ENCODE data around the gene MTFR1L. TPM values are rescaled to one million over a fixed set of nuclear protein-coding genes. Genes with fewer than 3 reads are reported as not detected.
A peak's percentile ranks its signal among the peaks of the same experiment; 100 is the strongest.

The MTFR1L gene
- total RNA-seq, 1 donor from 2014 or later = 41.4 TPM

DNA sequence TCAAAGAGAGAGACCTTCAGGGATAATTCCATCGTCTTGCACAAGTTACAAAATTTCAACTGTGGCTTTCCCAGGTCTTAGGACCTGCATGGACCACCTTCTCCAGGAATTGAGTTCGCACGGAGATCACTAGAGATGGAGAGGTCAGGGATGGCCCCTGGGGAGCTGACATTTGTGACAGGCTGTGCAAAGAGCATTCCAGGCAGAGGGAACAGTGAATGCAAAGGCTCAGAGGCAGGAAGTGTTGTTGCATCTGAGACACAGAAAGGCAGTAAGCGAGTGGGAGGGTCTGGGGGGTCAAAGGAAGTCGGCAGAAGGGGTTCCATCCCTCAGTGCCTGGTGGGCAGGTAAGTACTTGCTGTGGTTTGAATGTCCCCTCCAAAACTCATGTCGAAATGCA lies 29.3 kb upstream of the MTFR1L start:
- DNase-seq (ENCODE audit: low spot score) = no peak

DNA sequence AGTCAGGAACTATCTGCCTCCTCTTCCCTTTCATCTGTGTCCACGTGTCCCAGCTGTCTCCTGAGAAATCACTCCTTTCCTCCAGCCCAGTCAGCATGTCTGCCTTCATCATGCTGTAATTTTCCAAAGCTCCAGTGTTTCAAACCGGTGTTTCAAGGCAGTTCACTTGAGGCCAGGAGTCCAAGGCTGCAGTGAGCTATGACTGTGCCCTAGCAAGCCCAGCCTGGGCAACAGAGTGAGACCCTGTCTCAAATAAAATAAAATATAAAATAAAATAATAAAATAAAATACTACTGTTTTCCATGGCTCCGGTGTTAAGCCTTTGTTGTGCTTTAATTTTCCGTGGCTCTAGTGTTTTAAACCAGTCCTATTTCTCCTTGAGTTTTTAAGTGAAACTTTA lies 27.6 kb upstream of the MTFR1L start:
- DNase-seq (ENCODE audit: low spot score) = no peak

DNA sequence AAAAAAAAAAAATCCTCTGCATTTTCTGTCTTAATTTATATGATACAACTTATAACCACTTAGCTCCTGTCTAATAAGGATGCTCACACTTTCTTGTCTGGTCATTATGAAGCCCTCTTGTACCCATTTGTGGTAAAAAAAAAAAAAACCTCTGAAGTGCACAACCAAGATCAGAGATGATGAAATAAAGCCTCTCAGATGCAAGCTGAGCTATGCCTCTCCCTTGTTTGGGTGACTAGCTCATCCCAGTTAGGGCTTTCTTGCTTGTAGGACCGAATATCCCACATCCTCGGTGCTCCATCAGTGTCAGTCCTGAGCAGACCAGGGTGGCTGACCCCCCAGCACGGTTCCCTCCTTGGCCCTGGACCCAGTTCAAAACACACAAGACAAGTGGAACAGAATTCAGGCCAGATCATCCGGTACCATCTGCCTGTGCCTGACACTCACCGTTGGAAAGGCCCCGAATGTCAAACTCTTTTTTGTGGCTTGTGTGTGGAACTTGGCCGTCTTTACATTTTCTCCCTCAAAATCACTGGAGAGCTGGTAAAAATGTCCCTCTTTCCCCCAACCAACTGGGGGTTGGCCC lies 26.1 kb upstream of the MTFR1L start:
- DNase-seq (ENCODE audit: low spot score) = no peak

DNA sequence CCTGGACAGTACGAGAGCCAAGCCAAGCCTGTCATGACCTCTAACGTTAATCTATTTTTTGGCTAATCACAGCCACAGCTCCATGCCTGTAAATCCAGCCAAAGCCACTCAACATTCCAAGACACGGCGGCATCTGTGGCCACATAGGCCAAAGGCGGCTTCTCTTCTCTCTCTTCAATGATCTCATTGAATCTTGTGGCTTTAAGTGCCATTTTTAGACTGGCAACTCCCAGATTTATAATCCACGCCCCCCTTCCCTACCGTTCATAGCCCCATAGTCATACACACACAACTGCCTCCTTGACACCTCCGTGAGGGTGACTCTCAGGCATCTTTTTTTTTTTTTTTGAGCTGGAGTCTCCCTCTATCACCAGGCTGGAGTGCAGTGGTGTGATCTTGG lies 25.4 kb upstream of the MTFR1L start:
- no peak for DNase-seq (ENCODE audit: low spot score)

DNA sequence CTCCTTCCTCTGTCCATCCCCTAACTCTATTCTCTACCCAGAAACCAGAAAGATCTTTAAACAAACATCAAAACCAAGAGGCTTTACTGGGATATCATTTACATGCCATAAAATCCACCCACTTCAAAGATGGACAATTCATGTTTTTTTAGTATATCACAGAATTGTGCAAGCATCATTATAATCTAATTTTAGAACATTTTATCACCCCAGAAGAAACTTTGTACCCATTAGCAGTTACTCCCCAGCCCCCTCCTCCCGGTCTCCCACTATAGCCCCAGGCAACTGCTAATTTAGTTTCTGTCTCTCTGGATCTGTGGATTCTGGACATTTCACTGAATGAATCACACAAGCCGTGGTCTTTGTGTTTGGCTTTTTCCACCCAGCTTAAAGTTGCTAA lies 24.5 kb upstream of the MTFR1L start:
- DNase-seq (ENCODE audit: low spot score) = peak; percentile 67

DNA sequence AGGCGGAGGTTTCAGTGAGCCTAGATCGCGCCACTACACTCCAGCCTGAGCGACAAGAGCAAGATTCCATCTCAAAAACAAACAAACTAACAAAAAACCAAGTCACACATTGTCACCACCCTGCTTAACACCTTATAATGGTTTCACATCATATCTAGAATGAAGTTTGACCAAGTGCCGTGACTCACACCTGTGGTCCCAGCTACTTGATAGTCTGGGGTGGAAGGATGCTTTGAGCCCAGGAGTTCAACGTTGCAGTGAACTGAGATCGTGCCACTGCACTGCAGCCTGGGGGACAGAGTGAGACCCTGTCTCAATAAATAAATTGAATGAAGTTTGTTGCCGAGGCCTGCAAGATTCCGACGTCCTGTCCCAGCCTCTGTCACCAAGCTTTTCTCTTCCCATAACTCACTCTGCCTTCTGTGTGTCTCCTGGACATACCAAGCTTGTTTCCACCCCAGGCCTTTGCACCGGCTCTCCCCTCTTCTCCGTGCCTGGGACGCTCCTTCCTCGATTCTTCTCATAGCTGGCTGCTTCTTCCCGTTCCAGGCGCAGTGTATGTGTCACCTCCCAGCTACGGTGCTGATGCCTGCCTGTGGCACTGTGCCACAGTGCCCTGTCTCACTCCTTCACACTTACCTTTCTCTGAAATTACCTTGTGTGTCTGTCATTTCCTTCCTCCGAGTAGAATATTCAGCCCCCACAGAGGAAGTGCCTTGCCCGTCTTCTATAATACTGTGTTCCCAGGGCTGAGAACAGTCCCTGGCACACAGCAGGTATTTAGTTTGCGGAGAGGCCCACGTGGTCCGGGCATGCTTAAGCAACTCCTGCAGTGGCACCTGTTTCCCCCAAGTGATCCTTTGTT lies 23.6 kb upstream of the MTFR1L start:
- no peak for DNase-seq (ENCODE audit: low spot score)

DNA sequence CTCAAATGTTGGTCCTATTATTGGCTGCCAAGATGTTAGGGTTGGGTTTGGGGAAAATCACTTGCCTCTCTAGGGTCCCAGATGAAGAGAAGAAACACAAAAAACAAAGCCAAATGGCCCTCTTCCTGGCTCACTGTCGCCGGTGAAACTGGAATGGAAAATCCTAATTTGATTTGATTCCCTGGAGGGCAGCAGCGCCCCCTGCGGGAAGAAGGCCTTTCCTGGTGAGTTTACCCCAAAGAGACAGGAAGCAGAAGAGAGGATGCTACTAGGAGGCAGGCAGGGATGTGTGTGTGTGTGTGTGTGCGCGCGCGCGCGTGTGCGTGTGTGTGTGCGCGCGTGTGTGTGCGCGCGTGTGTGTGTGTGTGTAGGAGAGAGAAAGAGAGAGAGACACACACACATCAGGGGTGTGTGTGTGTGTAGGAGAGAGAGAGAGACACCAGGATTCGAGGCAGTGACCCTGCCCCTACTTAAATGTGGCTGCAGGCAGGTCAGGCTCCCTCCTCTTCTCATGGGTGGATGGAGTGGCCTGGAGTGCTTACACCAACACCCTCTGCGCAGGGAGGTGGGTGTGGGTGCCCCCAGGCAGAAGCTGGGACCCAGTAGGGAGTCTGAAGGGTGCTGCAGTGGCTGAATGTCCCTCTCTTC lies 22.8 kb upstream of the MTFR1L start:
- peak; percentile 74 for DNase-seq (ENCODE audit: low spot score)

DNA sequence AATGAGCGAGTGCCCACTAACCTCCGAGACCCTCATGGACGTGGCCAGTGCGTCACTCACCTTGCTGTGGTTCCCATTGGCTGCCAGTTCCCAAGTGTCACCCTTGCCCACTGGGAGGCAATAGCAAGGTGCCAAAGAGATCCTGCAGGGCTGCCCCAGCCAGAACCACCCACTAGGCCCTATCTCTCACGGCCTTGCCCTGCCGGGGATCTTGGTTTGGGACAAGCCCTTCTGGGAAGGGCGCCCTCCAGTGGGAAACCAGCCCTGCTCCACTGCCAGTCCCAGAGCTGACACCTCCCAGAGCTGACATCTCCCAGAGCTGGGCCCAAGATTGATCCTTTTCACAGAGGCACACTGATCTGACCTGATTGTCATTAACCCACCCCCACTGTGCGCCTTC lies 21.8 kb upstream of the MTFR1L start:
- DNase-seq (ENCODE audit: low spot score) = no peak

DNA sequence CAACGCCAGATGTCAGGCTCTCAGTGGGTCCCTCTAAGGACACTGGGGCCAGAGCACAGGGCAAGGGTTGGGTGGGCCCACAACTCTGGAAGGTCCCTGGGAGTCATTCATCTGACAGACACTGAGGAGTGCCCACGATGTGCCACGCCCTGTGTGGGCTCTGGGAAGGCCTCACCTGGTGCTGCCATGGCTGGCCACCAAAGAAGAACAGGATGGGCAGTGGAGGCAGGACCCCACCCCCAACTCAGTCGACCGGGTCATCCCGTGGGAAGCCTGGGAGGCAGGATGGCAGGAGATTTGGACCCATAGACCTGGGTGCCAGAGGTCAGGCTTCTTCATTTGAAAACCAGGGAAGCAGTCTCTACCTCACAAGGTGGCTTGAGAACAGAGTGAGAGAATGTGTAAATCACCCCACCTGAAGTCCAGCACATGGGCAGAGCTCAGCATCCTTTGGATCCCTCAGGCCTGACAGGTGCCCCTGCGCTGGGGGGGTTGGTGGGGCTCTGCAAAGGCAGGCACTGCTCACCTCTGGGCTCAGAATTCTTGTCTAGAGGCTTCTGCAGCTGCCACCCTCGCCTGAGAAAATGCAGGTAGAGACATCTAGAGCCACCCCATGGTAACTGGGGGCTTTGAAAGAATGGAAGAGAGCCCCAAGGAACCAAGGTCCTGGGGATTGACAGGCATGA lies 20.9 kb upstream of the MTFR1L start:
- DNase-seq (ENCODE audit: low spot score) = no peak

DNA sequence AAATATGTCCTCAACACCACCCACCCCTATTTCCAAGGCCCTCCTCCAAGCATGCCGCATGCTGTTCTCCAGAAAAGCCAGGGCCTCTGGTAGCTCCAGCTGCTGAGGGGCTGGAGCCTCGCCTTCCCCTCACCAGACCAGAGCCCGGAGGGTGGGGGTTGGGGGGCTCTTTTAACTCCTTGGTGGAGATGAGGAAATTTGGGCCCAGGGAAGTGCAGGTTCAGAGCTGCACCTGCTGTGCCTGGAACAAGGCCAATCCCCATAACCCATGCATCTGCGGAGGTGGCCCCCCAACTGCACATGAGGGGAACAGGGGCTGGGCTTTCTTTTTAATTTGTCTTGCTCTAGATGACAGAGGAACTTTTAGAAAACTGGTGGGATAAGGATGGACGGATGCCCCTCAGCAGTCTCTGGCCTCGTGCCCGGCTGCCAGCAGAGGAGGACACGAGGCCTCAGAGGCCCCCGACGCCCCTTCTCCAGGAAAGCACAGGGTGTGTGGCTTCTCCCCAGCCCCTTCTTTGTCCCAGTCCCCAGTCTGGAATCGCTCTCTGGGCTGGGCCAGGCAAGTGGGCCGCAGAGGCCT lies 20.3 kb upstream of the MTFR1L start:
- DNase-seq (ENCODE audit: low spot score) = no peak

DNA sequence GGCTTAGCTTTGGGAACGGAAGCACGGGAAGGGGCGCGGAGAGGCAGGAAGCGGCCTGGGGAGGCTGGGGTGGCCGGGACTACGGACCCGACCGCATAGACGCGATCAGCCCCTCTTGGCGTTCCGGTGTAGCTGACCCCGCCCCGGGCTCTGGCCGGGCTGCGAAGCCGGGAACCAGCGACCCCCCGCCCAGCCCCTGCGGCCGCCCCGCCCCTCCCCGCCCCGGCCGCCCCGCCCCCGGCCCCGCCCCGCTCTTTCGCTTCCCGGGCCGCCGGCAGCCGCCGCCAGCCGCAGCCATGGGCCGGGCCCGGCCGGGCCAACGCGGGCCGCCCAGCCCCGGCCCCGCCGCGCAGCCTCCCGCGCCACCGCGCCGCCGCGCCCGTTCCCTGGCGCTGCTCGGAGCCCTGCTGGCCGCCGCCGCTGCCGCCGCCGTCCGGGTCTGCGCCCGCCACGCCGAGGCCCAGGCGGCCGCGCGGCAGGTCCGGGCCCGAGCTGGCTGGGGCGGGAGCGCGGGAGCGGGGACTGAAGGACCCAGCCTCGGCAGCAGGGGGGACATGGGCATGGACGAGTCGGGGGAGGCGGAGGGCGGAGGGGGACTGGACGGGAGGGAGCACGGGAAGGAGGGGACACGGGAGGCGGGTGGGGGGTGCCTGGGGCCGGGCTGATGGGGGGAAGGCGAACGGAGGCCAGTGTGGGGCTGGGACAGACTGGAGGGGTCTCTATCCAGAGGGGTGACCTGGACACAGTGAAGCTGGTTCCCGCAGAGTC lies 19.6 kb upstream of the MTFR1L start, which contains the start of gene SELENON:
Gene SELENON, plus strand, starts transcription at position 259 of the 768 bp plus-strand sequence. Its CDS starts 38 bp downstream, at position 297.
- peak; percentile 62 for DNase-seq (ENCODE audit: low spot score)

DNA sequence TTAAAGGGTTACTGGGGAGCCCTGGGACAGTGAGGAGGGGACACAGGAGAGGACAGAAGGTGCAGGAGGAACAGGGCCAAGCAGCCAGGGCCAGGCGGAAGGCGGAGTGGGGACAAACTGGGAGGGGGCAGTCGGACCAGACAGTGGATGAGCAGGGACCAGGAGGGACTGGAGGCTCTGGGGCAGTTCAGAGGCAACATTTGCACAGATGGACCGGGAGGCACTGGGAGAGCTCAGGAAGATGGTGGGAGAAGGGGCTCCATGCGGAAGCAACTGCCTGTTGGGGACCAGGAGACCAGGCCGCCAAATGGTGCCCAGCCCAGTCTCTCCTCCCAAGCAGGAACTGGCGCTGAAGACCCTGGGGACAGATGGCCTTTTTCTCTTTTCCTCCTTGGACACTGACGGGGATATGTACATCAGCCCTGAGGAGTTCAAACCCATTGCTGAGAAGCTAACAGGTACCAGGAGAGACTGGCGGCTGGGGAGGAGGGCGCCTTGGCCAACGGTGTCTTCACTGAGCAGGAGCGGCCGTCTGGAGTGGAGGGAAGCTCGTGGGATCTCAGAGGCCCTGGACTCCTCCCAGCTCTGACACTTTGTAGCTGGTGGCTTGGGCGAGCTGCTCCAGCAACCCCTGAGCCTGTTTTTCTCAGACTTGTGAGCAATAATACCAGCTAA lies 18.9 kb upstream of the MTFR1L start:
- no peak for DNase-seq (ENCODE audit: low spot score)

DNA sequence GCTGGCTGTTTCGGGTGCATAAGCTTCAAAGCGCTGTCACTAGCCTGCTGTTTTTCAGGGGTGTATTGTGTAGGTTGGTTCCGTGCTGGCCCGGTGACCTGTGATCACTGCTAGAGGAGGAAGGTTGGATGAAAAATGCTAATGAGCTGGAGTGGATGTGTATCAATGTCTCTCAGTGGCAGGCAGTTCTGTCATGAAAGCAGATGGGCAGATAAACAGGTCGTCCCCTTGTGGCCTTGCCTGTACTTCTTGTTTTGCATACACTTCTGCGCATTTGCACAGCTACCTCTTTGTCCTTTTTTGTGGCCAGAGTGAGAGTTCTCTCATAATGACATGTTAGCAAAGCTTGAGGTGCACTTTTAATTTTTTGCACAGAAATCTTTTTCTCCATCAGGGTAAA lies 16.8 kb upstream of the MTFR1L start:
- DNase-seq (ENCODE audit: low spot score) = no peak

DNA sequence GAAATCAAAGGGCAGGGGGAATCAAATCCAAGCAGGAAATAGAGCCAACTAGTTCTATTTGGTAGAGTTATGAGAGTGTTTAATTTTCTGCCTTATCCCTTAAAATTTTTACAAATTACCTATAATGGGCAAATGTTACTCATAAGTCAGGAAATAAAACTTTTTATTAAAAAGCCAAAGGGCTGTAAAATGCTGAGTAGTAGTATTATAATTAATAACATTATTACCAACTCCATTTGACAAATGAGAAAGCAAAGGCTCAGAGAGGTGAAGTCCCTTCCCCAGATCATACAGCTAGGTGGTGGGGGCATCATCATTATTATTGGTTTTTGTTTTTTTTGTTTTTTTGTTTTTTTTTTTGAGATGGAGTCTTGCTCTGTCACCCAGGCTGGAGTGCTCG lies 16.4 kb upstream of the MTFR1L start:
- no peak for DNase-seq (ENCODE audit: low spot score)

DNA sequence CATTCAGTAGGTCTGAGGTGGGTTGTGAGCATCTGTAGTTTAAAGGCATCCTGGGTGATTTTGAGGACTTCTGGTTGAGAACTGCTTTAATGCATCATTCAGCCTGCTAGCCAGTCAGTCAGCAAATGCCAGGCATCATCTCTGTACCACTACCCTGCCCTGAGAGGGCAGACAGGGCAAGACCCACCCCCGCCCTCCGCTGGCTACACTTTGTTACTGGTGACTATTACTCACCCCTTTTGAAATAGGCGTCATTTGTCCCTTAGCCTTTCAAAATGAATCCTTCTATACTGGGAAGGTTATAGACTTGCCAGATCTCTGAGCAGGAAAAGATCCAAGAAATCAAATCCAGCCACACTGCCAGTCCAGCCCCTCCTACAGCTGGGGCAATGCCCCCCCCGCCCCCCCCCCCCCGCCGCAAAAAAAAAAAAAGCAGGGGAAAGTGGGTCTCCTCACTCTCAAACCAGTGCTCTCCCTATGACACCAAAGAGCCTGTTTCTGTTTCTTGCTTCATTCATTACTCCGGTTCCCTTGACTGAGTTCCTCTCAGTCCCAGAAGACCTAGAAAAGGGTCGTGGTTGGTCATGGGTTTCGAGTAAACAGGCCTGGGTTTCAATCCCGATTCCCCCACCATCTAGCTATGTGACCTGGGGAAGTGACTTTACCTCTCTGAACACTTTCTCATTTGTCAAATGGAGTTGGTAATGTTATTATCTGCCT lies 15.3 kb upstream of the MTFR1L start:
- no peak for DNase-seq (ENCODE audit: low spot score)

DNA sequence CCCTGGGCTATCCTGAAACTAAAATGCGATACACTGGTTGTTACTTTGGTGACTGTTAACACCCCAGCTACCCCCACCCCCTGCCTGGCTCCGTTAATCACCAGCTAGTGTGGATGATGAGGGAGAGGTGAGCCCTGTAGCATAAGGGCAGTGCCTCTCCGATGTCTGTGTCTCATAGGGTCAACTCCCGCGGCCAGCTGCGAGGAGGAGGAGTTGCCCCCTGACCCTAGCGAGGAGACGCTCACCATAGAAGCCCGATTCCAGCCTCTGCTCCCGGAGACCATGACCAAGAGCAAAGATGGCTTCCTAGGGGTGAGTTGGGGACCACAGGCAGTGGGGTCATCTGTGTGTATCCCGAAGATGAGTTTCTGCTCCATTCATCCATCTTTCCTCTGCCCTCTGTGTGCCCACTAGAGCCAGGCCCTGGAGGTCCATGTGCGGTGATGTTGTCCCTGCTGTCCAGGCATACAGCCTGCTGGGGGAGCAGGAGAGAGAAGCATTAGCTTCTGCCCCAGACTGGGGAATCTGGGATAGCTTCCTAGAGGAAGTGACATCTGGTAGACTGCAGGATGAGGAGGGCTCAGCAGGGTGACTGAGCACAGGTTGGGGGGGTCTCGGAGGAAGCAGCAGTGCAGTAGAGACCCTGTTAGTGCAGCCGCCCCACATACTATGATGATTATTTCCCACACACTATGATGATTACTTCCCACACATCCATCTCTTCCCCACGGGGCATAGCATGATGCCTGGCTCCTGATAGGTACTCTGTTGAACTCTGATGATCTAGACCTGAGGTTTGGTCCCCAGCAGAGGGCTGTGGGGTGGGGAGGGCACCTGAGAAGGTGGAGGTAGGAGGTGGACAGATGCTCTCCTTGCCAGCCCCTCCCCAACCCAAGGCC lies 14.5 kb upstream of the MTFR1L start:
- no peak for DNase-seq (ENCODE audit: low spot score)

DNA sequence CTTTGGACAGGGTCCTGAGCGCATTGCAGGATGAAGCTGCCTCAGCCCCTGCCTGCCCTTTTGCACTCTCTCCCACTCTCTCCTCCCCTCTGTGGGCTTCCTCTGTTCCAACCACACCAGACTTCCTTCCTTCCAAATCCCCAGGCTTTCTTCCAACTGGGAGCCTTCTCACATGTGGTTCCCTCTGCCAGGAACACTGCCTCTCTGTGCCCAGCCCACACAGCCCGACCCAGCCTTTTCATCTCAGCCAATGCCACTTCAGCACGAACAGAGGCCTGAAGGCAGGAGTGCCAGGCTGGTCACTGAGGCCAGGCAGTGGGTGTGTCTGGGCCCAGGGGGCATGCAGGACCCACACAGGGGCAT lies 13.9 kb upstream of the MTFR1L start:
- DNase-seq (ENCODE audit: low spot score) = peak; percentile 62

DNA sequence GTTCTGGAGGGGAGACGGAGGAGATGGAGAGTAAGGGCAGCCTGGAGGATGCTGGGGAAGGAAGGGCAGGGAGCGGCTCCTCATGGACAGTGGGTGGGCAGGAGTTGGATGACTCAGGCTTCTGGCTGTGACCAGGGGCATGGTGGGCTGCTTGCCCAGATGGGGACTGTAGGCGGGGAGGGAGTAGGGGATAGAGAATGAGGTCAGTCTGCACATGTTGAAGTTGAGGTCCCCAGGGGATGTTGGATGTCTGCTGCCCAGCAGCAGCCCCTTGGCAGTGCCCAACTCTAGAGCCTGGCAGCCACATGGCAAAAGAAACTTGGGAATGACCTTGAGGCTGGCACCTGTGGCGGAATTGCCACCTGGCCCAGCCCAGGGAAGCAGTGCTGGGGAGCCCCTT lies 13.3 kb upstream of the MTFR1L start:
- DNase-seq (ENCODE audit: low spot score) = no peak
